GM21786 (cell line): ENCODE results near the gene RHEB.

Source experiments
- ATAC-seq: cut with Tn5 transposase; IDR thresholded peaks from one replicate; pipeline ENCODE4 v1.9.1; 2021; ENCODE audit not compliant: unreplicated experiment

The RHEB gene

DNA sequence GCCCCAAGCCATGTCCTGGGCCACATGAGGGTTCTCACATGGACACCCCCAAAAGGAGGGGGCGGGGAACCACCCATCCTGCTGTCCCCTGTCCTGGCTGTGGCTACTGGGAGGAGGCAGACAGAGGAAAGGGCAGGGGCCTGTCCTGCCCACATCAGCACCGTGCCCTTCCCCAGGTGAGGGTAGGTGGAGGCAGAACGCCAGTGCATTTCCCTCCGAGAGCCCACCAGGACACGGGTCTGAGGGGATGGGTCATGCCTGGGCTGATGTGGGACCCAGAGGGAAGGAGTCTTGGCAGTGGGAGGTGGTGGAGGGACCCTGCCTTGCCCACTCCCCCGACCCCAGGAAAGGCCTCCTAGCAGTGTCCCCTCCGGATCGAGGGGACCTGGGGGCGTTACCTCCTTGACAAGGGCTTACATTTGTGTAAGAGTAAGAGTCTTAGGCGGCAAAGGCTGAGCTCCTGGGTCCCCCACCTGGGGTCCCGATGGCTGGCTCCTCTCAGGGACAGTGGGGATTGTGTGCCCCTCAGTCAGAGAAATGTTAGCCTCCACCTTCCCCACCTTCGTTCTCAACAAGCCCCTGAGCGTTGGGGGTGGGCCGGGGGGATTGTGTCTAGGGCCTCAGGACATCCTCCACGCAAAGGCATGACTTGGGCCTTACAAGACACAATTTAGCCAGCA is 85.8 kb downstream of the RHEB start:
- no peak for ATAC-seq

- ATAC-seq: peak; percentile 58
These were observed 86.8 kb downstream of the RHEB start for GRCh38 chr7:151432658-151433521.

GRCh38 chr7:151431768-151432311 is 87.9 kb downstream of the RHEB start:
- no peak for ATAC-seq

DNA sequence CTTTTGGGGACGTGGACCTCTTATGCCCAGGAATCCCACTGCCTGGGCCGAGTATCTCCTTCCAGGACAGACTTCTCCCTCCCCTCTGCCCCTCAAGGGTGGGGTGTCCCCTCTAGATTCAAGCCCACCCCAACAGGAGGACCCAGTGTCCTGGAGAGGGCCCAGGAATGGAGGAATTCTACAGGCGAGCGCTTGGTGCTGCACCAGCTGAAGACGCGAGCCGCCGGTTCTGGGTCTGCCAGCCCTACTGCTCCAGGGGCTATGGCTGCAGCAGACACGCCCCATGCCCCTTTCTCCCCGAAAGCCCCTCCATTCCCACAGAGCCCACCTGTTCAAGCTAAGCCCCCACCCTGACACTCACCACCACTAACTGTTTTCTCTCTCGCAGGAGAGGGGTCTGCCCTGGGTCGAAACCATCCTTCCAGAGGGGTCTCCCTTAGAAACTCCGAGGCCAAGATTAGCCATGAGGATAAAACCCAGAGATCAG is 88.4 kb downstream of the RHEB start:
- no peak for ATAC-seq

GRCh38 chr7:151430391-151431205 is 89.1 kb downstream of the RHEB start:
- ATAC-seq: no peak

DNA sequence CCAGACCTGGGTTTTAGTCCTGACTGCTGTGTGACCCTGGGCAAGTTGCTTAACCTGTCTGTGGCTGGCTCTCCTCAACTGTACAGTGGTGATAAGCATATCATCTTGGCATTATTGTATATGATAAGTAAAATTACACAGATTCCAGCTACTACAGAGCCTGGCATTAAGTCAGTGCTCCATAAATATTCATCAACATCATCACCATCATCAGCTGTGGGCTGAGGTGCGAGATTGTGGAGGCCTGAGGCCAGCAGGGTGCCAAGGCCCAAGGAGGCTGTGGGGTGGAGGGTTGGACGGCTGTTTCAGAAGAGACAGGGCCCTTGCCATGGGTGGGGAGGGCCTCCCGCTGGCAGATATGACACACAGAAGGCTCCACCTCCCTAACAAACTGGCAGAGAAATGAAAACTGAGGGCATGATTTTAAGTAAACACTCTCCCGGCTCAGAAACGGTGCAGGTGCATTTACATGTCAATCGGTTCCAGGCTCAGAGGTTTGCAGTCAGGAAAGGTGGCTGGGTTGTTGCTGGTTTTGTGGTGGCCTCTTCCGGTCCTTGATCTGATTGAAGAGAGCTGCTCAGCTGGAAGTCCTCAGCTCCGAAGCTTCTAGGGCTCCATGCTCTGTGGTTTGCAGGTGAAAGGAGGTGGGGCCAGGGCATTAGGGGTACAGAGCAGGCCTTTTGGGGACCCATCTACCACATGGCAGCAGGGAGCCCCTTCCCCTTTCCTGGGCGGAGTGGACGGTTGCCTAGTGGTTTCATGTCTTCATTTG is 89.9 kb downstream of the RHEB start:
- no peak for ATAC-seq

- ATAC-seq: no peak
These were observed 90.5 kb downstream of the RHEB start for GRCh38 chr7:151429237-151429559.

DNA sequence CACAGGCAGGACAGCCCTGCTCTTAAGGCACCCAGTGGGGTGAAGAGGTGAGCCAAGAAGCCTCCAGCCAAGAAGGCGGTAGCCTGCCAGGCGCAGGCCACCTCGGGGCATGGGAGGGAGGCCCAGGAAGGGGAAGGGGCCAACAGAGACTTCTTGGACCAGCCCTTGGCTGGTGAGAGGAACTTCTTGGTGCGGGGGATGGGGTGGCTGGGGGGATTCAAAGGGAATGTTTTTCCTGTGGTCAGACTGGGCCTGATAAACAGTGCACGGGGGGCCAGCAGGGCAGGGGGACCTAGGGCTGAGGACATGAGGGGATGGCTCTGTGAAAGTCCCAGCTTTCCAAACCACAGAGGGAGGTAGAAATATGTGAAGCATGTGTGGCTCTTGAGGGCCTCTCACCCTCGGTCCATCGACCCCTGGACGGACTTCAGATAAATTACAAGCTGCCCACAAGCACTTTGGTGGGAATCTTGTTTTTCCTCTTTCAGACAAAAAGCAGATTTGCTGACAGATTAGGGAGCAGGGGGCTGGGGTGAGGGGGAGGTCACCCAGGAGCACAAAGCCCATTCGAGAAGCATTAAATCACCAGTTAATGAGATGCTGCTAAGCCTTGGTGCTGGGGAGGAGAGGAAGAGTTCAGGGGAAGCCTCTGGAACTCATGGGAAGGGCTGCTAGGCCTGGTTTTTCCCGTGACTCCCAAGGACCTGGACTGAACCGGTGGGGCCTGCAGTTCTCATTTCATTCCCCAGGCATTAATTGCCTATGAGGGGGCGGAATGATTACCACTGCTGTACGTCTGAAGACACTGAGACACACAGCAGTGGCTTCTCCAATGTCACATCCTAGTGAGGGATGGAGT is 91.1 kb downstream of the RHEB start:
- ATAC-seq: no peak

GRCh38 chr7:151427705-151428377 is 91.9 kb downstream of the RHEB start:
- no peak for ATAC-seq

- no peak for ATAC-seq
These were observed 92.6 kb downstream of the RHEB start for GRCh38 chr7:151426904-151427704.

DNA sequence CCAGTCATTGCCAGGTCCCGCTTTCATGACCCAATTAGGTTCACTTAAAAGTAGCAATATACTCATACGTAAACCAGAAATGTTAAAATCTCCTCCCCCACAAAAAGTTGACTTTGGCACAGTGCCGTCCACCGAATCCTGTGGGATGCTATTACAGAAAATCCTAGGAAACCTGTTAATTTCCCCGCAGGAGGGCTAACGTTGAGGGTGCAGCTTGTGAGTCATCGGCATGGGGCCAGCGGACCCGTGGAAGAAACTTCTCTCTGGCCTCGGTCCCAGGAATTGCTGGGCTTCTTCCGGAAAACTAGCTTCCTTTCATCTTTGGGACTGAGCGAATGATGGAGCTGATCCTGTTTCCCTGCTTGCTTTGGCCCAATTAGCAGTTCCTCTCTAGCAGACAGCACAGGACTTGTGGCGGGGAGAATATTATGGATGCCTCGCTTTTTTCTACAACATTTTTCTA is 93.2 kb downstream of the RHEB start:
- no peak for ATAC-seq

GRCh38 chr7:151425670-151426440 is 93.8 kb downstream of the RHEB start:
- no peak for ATAC-seq

DNA sequence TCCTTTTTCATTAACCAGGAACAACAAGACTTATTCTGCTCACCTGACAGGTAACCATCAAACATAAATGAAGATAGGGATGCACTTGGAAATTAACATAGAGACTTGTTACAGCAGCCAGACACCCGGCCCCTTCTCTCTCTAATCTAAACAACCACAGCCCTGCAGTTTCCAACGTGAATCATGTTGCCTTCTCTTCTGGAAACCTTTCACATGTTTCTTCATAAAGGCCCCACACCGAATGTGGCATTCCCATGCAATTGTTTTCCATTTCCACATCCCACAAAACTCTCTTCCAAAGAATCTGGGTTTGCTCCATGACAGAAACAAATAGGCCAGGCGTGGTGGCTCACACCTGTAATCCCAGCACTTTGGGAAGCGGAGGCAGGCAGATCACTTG is 94.9 kb downstream of the RHEB start:
- ATAC-seq: no peak

DNA sequence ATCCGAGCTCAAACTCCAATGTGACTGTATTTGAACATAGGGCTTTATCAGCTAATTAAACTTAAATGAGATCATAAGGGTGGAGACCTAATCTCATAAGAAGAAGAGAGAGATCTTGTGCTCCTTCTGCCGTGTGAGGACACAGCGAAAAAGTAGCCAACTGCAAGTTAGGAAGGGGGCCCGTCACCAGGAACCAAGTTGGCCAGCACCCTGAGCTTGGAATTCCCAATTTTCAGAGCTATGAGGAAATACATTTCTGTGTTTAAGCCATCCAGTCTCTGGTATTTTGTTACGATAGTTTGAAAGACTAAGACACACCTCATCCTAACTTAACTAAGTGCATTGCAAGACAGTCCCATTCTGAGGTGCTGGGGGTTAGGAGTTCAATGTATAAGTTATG is 95.8 kb downstream of the RHEB start:
- ATAC-seq: no peak

- ATAC-seq: no peak
These were observed 96.5 kb downstream of the RHEB start for GRCh38 chr7:151423226-151423625.

DNA sequence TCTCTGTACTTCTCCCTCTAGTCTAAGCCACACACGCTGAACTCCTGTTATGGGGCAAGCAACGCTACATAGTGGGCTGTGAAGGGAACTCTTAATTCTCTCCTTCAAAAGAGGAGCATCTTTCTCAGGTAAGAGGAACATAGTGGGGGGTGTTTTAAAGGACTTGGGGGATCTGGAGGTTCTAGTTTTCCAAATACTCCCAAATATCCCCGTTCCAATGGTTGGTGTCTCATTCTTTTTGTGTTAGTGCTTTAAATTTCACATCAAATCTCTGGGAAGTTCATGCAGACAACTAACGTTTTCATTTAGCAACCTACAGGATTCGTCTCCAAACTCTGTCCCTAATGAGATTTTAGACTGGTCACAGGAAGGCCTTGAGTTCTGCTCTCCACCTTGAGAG is 97.5 kb downstream of the RHEB start:
- no peak for ATAC-seq

DNA sequence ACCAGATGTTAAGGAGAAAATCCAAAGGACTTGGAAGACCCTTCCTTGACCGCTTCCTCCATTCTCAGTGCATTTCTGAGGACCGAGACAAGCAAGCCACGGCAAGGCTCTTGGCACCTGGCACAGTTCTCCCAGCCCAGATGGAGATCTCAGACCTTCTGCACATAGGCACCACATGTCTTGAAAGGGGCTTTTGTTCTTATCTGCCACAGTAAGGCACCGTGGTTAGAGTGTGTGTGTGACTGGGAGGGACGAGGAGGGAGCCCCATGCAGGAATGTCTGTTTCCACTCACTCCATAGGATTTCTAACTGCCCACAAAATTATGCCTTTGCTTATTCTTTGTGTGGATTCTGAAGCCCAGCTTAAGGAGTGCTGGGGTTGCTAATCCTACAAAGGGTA is 99.6 kb downstream of the RHEB start:
- ATAC-seq: no peak
